Breast epithelium (tissue), 4 donors: ENCODE data around the gene PTPN11. TPM values are rescaled to one million over a fixed set of nuclear protein-coding genes. Genes with fewer than 3 reads are reported as not detected.

Source experiments
- DNase-seq, 2 donors: peaks; one replicate each; pipeline ENCODE4 v3.0.0-alpha.2; 2019; ENCODE audit warnings: low spot score in 2 of 2
- H3K27ac ChIP-seq, 2 donors: fragments of 200-600 bp; sonication (generic) in 1 of 2; one replicate each; pipeline ENCODE4 v1.5.1; 2016 to 2019; ENCODE audit warnings: mild to moderate bottlenecking in 1 of 2
- H3K27me3 ChIP-seq, 2 donors: fragments of 200-600 bp; sonication (generic) in 1 of 2; one replicate each; pipeline versions ENCODE4 v1.5.1 to v1.6.0; 2017 to 2019; ENCODE audit warnings: control low read depth in 1 of 2, mild to moderate bottlenecking in 1 of 2
- H3K36me3 ChIP-seq: fragments of 200-600 bp; one replicate; pipeline ENCODE4 v1.5.1; 2019
- H3K4me1 ChIP-seq, 2 donors: fragments of 200-600 bp; sonication (generic); one replicate each; pipeline ENCODE4 v1.5.1; 2016 to 2019; ENCODE audit warnings: control low read depth in 1 of 2
- H3K4me3 ChIP-seq, 3 donors: fragments of 200-600 bp; sonication (generic); 1 replicate in 2 of 3; 2 replicates in 1 of 3; pipeline ENCODE4 v1.5.1; 2016 to 2019; ENCODE audit warnings: mild to moderate bottlenecking in 3 of 3, moderate library complexity in 2 of 3
- H3K9me3 ChIP-seq, 2 donors: fragments of 200-600 bp; sonication (generic) in 1 of 2; one replicate each; pipeline ENCODE4 v1.5.1; 2016 to 2019; ENCODE audit warnings: control low read depth in 1 of 2
- POLR2A ChIP-seq: fragments of 450-650 bp; IDR thresholded peaks from one replicate; pipeline ENCODE4 v1.6.1; 2016; ENCODE audit warnings: antibody characterized with exemption, mild to moderate bottlenecking, moderate library complexity
- POLR2AphosphoS5 ChIP-seq, 3 donors: sonication (generic); formaldehyde crosslinking; IDR thresholded peaks; one replicate each; pipeline ENCODE4 v1.6.1; 2017; ENCODE audit warnings: antibody characterized with exemption in 3 of 3
- intact Hi-C: fragments of 100-400 bp; cut with DNase I; formaldehyde crosslinking; loops from one replicate; pipeline ENCODE4 v1.15.1; 2023; ENCODE audit warnings: low total_unique reads
- total RNA-seq, 3 donors: library from RNA; depleted of rRNA; stranded (reverse); fragments of >200 nt; gene quantifications; one replicate each; pipeline ENCODE4 v1.1.0, GENCODE V29; 2016
- TF ChIP-seq, protein P1 (sequence below), 3 donors: fragments of 450-650 bp; IDR thresholded peaks; one replicate each; pipeline ENCODE4 v1.5.1; 2016 to 2017; ENCODE audit warnings: antibody characterized with exemption in 3 of 3, mild to moderate bottlenecking in 3 of 3, moderate library complexity in 3 of 3

The PTPN11 gene
- total RNA-seq, 3 donors from 2014 or later, result 73.8 to 288 (median 91.4) TPM

DNA sequence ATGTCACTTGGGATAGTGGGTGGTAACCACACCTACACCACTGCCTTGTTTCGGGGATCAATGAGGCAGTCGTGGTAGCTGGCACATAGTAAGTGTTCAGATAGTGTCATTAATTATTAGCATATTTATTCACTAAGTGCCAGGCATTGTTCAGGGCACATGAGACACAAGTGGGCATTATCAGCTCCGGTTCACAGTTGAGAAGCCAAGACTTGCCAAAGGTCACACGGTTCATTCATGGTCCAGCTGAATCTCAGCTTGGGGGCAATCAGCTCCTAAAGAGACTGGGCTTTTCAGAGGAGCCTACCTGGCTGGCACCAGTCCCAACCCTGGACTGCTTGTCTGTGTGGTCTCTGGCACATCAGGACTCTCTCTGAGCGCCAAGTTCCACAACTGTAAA is 121.3 kb downstream of the PTPN11 start:
- no peaks in the 10 kb centered on the region for H3K27me3 ChIP-seq
- intact Hi-C loops, result no loop called here
- no peaks in the 10 kb centered on the region for H3K9me3 ChIP-seq
- no peak for DNase-seq
- H3K4me1 ChIP-seq, result no peaks in the 10 kb centered on the region
- no peaks in the 10 kb centered on the region for H3K36me3 ChIP-seq
- TF ChIP-seq, protein P1, sequence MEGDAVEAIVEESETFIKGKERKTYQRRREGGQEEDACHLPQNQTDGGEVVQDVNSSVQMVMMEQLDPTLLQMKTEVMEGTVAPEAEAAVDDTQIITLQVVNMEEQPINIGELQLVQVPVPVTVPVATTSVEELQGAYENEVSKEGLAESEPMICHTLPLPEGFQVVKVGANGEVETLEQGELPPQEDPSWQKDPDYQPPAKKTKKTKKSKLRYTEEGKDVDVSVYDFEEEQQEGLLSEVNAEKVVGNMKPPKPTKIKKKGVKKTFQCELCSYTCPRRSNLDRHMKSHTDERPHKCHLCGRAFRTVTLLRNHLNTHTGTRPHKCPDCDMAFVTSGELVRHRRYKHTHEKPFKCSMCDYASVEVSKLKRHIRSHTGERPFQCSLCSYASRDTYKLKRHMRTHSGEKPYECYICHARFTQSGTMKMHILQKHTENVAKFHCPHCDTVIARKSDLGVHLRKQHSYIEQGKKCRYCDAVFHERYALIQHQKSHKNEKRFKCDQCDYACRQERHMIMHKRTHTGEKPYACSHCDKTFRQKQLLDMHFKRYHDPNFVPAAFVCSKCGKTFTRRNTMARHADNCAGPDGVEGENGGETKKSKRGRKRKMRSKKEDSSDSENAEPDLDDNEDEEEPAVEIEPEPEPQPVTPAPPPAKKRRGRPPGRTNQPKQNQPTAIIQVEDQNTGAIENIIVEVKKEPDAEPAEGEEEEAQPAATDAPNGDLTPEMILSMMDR (IDR thresholded peaks at IDR 0.05), result no peak
- no peak for TF ChIP-seq POLR2A
- no peak for TF ChIP-seq POLR2AphosphoS5 (IDR thresholded peaks at IDR 0.05)
- H3K4me3 ChIP-seq, result no peak overlapping the region
- H3K27ac ChIP-seq, result no peak overlapping the region

DNA sequence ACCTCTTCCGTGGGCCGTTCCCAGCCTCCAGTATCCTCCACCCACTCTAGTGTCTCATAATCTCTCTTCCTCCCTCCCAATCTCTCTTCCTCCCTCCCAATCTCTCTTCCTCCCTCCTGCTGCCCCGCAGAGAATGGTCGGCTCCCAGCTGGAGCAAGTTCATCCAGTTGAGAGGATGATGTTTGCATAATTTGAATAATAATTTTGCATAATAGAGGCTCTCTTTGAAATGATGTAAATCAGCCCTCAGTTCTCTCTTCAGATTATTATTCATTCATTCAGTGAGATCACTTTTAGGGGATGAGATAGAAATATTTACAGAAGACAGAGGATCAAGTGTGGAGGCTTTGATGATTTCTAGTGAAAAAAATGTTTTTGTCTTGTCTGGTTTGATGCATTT is 125.0 kb downstream of the PTPN11 start:
- no peaks in the 10 kb centered on the region for H3K27me3 ChIP-seq
- no peak overlapping the region for H3K27ac ChIP-seq
- intact Hi-C loops, result no loop called here
- H3K36me3 ChIP-seq, result no peaks in the 10 kb centered on the region
- no peaks in the 10 kb centered on the region for H3K4me1 ChIP-seq
- TF ChIP-seq, protein P1 (IDR thresholded peaks at IDR 0.05), result no peak
- TF ChIP-seq POLR2AphosphoS5 (IDR thresholded peaks at IDR 0.05) (no peak), POLR2A (no peak)
- no peak for DNase-seq
- H3K9me3 ChIP-seq, result no peaks in the 10 kb centered on the region
- no peak overlapping the region for H3K4me3 ChIP-seq

DNA sequence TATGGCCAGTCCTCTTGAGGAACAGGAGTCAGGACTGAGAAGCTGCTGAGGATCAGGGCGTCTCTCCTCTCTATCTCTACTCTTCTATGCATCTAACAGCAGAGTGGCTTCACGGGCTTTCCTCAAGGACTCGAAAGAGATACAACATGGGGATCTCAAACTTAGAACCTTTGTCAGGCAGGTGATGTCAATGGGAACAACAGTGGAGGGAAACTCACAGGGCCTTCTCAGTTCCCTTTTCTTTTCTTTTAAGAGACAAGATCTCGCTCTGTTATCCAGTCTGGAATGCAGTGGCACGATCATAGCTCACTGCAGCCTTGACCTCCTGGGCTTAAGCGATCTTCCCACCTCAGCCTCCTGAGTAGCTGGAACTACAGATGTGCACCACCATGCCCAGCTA is 127.6 kb downstream of the PTPN11 start:
- intact Hi-C loops, result no loop called here
- H3K27ac ChIP-seq, result no peak overlapping the region
- H3K4me3 ChIP-seq, result no peak overlapping the region
- no peak for DNase-seq
- no peaks in the 10 kb centered on the region for H3K9me3 ChIP-seq
- no peaks in the 10 kb centered on the region for H3K27me3 ChIP-seq
- no peaks in the 10 kb centered on the region for H3K36me3 ChIP-seq
- TF ChIP-seq POLR2A (no peak), POLR2AphosphoS5 (IDR thresholded peaks at IDR 0.05) (no peak)
- TF ChIP-seq, protein P1 (IDR thresholded peaks at IDR 0.05), result no peak
- no peaks in the 10 kb centered on the region for H3K4me1 ChIP-seq

DNA sequence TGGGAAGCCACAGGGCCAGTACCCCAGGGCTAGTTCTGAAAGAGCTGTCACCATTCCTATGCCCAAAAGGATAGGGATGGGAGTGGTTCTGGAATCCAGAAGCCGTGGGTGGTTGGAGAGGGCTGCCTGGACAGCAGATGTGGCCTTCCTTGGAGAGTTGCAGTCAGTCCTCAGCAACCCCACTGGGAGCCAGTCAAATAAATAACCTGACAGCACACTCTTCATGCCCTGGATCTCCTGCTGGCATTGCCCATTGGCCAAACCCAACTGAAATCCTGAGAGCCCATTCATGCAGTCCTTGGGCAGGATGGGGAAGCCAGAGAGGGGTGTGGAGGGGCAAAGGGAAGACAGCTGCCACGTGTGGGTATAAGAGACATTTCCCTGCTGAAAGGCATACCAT is 128.2 kb downstream of the PTPN11 start:
- no peak overlapping the region for H3K4me3 ChIP-seq
- H3K27ac ChIP-seq, result no peak overlapping the region
- no peak for DNase-seq
- TF ChIP-seq, protein P1 (IDR thresholded peaks at IDR 0.05), result no peak
- TF ChIP-seq POLR2A (no peak), POLR2AphosphoS5 (IDR thresholded peaks at IDR 0.05) (no peak)
- H3K36me3 ChIP-seq, result no peaks in the 10 kb centered on the region
- H3K9me3 ChIP-seq, result no peaks in the 10 kb centered on the region
- intact Hi-C loops, result no loop called here
- H3K4me1 ChIP-seq, result no peaks in the 10 kb centered on the region
- no peaks in the 10 kb centered on the region for H3K27me3 ChIP-seq

DNA sequence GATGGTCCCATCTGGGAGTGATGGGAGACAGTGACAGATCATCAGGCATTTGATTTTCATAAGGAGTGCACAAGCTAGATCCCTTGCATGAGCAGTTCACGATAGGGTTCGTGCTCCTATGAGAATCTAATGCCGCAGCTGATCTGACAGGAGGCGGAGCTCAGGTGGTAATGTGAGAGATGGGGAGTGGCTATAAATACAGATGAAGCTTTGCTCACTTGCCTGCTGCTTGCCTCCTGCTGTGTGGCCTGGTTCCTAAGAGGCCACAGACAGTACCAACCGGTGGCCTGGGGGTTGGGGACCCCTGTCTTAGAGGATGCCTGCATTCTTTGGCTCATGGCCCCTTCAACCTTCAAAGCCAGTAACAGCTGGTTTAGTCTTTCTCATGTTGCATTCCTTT is 130.3 kb downstream of the PTPN11 start:
- intact Hi-C loops, result no loop called here
- TF ChIP-seq POLR2AphosphoS5 (IDR thresholded peaks at IDR 0.05), result no peak
- TF ChIP-seq POLR2A, result no peak
- TF ChIP-seq, protein P1 (IDR thresholded peaks at IDR 0.05), result no peak
- Histone ChIP-seq H3K4me3 (no peak overlapping the region), H3K9me3 (no peaks in the 10 kb centered on the region), H3K27ac (no peak overlapping the region), H3K36me3 (no peaks in the 10 kb centered on the region), H3K4me1 (no peaks in the 10 kb centered on the region), H3K27me3 (no peaks in the 10 kb centered on the region)
- DNase-seq, result no peak
